Skeletal muscle tissue (tissue), 4 donors: ENCODE data around the gene BCKDHB. TPM values are rescaled to one million over a fixed set of nuclear protein-coding genes. Genes with fewer than 3 reads are reported as not detected.
"Not testable (repeated sequence)": the region's sequence is repeated elsewhere in the genome, so short reads cannot be mapped to it uniquely, and the experiment has no call there.

Source experiments
- H3K27ac ChIP-seq: one replicate; pipeline ENCODE4 v1.7.0; 2013; ENCODE audit warnings: mild to moderate bottlenecking, low read depth, low read length, inconsistent platforms
- H3K27me3 ChIP-seq, 3 donors: one replicate each; pipeline ENCODE4 v1.7.0; 2013; ENCODE audit warnings: low read length in 3 of 3; ENCODE audit not compliant: control insufficient read depth in 3 of 3, insufficient read depth in 3 of 3
- H3K36me3 ChIP-seq, 3 donors: one replicate each; pipeline ENCODE4 v1.7.0; 2013; ENCODE audit warnings: low read length in 3 of 3; ENCODE audit not compliant: control insufficient read depth in 3 of 3, insufficient read depth in 3 of 3
- H3K4me1 ChIP-seq, 3 donors: one replicate each; pipeline ENCODE4 v1.7.0; 2013; ENCODE audit warnings: low read length in 3 of 3, mild to moderate bottlenecking in 3 of 3; ENCODE audit not compliant: control insufficient read depth in 3 of 3, insufficient read depth in 3 of 3
- H3K4me3 ChIP-seq, 3 donors: one replicate each; pipeline ENCODE4 v1.7.0; 2013; ENCODE audit warnings: low read length in 3 of 3
- H3K9ac ChIP-seq, 3 donors: one replicate each; pipeline ENCODE4 v1.7.0; 2013; ENCODE audit warnings: low read length in 3 of 3, mild to moderate bottlenecking in 3 of 3, moderate library complexity in 2 of 3, low read depth in 1 of 3
- H3K9me3 ChIP-seq, 3 donors: one replicate each; pipeline ENCODE4 v1.7.0; 2013; ENCODE audit warnings: low read length in 3 of 3; ENCODE audit not compliant: control insufficient read depth in 3 of 3
- total RNA-seq: library from RNA; depleted of rRNA; stranded (reverse); fragments of >200 nt; gene quantifications from one replicate; pipeline ENCODE4 v1.2.3, GENCODE V29; 2014
- donor health status: Osteomylitis.

The BCKDHB gene
- total RNA-seq, 1 donor from 2014 or later = 24.5 TPM

GRCh38 chr6:80104520-80104919 is 2.0 kb upstream of the BCKDHB start:
- H3K4me1 ChIP-seq = peaks cover 3 to 9% (median 5%) of the 10 kb centered on the region in 3 donors
- no peaks in the 10 kb centered on the region for H3K9me3 ChIP-seq
- no peaks in the 10 kb centered on the region for H3K27me3 ChIP-seq
- no peak overlapping the region for H3K9ac ChIP-seq
- no peaks in the 10 kb centered on the region for H3K36me3 ChIP-seq
- no peak overlapping the region for H3K4me3 ChIP-seq
- no peak overlapping the region for H3K27ac ChIP-seq

GRCh38 chr6:80105972-80106417 is 476 bp upstream of the BCKDHB start:
- Histone ChIP-seq H3K27me3 (no peaks in the 10 kb centered on the region), H3K4me1 (peaks cover 3 to 9% (median 5%) of the 10 kb centered on the region in 3 donors), H3K9me3 (no peaks in the 10 kb centered on the region), H3K36me3 (no peaks in the 10 kb centered on the region), H3K4me3 (peak overlapping the region; percentile 62 to 86 (median 75)), H3K9ac (peak overlapping the region; percentile 43 to 63 (median 57)), H3K27ac (peak overlapping the region; percentile 71)

GRCh38 chr6:80122576-80122975 is 16.1 kb downstream of the BCKDHB start:
- not testable (repeated sequence) for H3K9ac ChIP-seq, H3K9me3 ChIP-seq, H3K36me3 ChIP-seq, H3K27me3 ChIP-seq, H3K27ac ChIP-seq, H3K4me1 ChIP-seq, H3K4me3 ChIP-seq

GRCh38 chr6:80126657-80127345 is 20.3 kb downstream of the BCKDHB start:
- no peaks in the 10 kb centered on the region for H3K36me3 ChIP-seq
- H3K9me3 ChIP-seq = no peaks in the 10 kb centered on the region
- peaks cover 0 to 3% (median 0%) of the 10 kb centered on the region in 3 donors for H3K4me1 ChIP-seq
- H3K27me3 ChIP-seq = no peaks in the 10 kb centered on the region
- H3K9ac ChIP-seq = peak overlapping the region in 1 of 3 donors; percentile 24
- no peak overlapping the region for H3K4me3 ChIP-seq
- no peak overlapping the region for H3K27ac ChIP-seq

GRCh38 chr6:80129485-80129884 is 23.0 kb downstream of the BCKDHB start:
- H3K4me3 ChIP-seq = no peak overlapping the region
- H3K9ac ChIP-seq = no peak overlapping the region
- H3K4me1 ChIP-seq = peaks cover 0 to 3% (median 0%) of the 10 kb centered on the region in 3 donors
- peaks cover 0 to 10% (median 0%) of the 10 kb centered on the region in 3 donors for H3K36me3 ChIP-seq
- H3K27me3 ChIP-seq = no peaks in the 10 kb centered on the region
- no peak overlapping the region for H3K27ac ChIP-seq
- H3K9me3 ChIP-seq = no peaks in the 10 kb centered on the region

GRCh38 chr6:80133020-80133419 is 26.5 kb downstream of the BCKDHB start:
- no peak overlapping the region for H3K9ac ChIP-seq

GRCh38 chr6:80134065-80134464 is 27.6 kb downstream of the BCKDHB start:
- Histone ChIP-seq H3K27me3 (no peaks in the 10 kb centered on the region), H3K9me3 (no peaks in the 10 kb centered on the region), H3K36me3 (peaks cover 0 to 10% (median 0%) of the 10 kb centered on the region in 3 donors), H3K4me3 (no peak overlapping the region), H3K4me1 (no peaks in the 10 kb centered on the region), H3K27ac (no peak overlapping the region), H3K9ac (no peak overlapping the region)

More at GRCh38 chr6:80133020-80133419, 26.5 kb downstream of the BCKDHB start:
- Histone ChIP-seq H3K4me1 (no peaks in the 10 kb centered on the region), H3K9me3 (no peaks in the 10 kb centered on the region), H3K4me3 (no peak overlapping the region), H3K27me3 (no peaks in the 10 kb centered on the region), H3K36me3 (peaks cover 0 to 10% (median 0%) of the 10 kb centered on the region in 3 donors), H3K27ac (no peak overlapping the region)

GRCh38 chr6:80142586-80142985 is 36.1 kb downstream of the BCKDHB start:
- Histone ChIP-seq H3K9me3 (no peaks in the 10 kb centered on the region), H3K4me1 (peaks cover 8 to 11% (median 9%) of the 10 kb centered on the region in 3 donors), H3K27ac (no peak overlapping the region), H3K9ac (no peak overlapping the region), H3K4me3 (no peak overlapping the region), H3K27me3 (no peaks in the 10 kb centered on the region), H3K36me3 (no peaks in the 10 kb centered on the region)

- no peak overlapping the region for H3K9ac ChIP-seq
- H3K27ac ChIP-seq = no peak overlapping the region
Observed at GRCh38 chr6:80143419-80143937, 37.0 kb downstream of the BCKDHB start.

GRCh38 chr6:80144753-80145315 is 38.4 kb downstream of the BCKDHB start:
- H3K36me3 ChIP-seq = no peaks in the 10 kb centered on the region
- H3K4me3 ChIP-seq = no peak overlapping the region
- peaks cover 8 to 11% (median 9%) of the 10 kb centered on the region in 3 donors for H3K4me1 ChIP-seq
- no peak overlapping the region for H3K27ac ChIP-seq
- no peak overlapping the region for H3K9ac ChIP-seq
- H3K27me3 ChIP-seq = no peaks in the 10 kb centered on the region
- H3K9me3 ChIP-seq = no peaks in the 10 kb centered on the region

More at GRCh38 chr6:80143419-80143937, 37.0 kb downstream of the BCKDHB start:
- peaks cover 8 to 11% (median 9%) of the 10 kb centered on the region in 3 donors for H3K4me1 ChIP-seq
- no peaks in the 10 kb centered on the region for H3K9me3 ChIP-seq
- H3K27me3 ChIP-seq = no peaks in the 10 kb centered on the region
- H3K4me3 ChIP-seq = no peak overlapping the region
- H3K36me3 ChIP-seq = no peaks in the 10 kb centered on the region
